Ishikawa (cell line): ENCODE results near the gene GART.

Experiments
- CEBPB ChIP-seq: IDR thresholded peaks from 2 replicates; pipeline ENCODE4 v1.6.1; 2012
- CREB1 ChIP-seq: IDR thresholded peaks from 2 replicates; pipeline ENCODE4 v1.6.1; 2012; ENCODE audit warnings: low read depth
- EGR1 ChIP-seq: IDR thresholded peaks from 2 replicates; pipeline ENCODE4 v1.6.1; 2012
- YY1 ChIP-seq: IDR thresholded peaks from 2 replicates; pipeline ENCODE4 v1.6.1; 2012; ENCODE audit warnings: low read depth
- TF ChIP-seq, protein P1 (sequence below): IDR thresholded peaks from 2 replicates; pipeline ENCODE4 v1.6.1; 2012
- TF ChIP-seq, protein P2 (sequence below): IDR thresholded peaks from 2 replicates; pipeline ENCODE4 v1.6.1; 2012; ENCODE audit warnings: low read depth, mild to moderate bottlenecking

DNA sequence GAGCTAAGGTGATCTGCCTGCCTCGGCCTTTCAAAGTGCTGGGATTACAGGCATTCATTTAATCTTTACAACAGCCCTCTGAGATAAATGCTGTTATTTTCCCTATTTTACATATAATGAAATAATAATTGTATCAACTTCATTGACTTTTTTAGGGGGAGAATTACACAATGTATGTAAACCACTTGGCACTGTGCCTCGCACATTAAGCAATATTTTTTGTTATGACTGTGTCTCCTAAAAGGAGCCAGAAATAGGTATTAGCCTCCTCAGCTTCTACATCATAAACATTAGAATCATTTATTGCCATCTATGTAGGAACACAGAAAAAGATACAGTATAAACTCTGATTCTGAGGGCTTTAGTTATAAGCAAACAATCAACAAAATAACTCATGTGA is 49.3 kb downstream of the GART start:
- TF ChIP-seq, protein P1, sequence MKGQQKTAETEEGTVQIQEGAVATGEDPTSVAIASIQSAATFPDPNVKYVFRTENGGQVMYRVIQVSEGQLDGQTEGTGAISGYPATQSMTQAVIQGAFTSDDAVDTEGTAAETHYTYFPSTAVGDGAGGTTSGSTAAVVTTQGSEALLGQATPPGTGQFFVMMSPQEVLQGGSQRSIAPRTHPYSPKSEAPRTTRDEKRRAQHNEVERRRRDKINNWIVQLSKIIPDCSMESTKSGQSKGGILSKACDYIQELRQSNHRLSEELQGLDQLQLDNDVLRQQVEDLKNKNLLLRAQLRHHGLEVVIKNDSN = no peak
- TF ChIP-seq, protein P2, sequence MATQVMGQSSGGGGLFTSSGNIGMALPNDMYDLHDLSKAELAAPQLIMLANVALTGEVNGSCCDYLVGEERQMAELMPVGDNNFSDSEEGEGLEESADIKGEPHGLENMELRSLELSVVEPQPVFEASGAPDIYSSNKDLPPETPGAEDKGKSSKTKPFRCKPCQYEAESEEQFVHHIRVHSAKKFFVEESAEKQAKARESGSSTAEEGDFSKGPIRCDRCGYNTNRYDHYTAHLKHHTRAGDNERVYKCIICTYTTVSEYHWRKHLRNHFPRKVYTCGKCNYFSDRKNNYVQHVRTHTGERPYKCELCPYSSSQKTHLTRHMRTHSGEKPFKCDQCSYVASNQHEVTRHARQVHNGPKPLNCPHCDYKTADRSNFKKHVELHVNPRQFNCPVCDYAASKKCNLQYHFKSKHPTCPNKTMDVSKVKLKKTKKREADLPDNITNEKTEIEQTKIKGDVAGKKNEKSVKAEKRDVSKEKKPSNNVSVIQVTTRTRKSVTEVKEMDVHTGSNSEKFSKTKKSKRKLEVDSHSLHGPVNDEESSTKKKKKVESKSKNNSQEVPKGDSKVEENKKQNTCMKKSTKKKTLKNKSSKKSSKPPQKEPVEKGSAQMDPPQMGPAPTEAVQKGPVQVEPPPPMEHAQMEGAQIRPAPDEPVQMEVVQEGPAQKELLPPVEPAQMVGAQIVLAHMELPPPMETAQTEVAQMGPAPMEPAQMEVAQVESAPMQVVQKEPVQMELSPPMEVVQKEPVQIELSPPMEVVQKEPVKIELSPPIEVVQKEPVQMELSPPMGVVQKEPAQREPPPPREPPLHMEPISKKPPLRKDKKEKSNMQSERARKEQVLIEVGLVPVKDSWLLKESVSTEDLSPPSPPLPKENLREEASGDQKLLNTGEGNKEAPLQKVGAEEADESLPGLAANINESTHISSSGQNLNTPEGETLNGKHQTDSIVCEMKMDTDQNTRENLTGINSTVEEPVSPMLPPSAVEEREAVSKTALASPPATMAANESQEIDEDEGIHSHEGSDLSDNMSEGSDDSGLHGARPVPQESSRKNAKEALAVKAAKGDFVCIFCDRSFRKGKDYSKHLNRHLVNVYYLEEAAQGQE = no peak
- TF ChIP-seq CEBPB = 0 out of 2 replicates have a peak, but pooled peaks have one; percentile 37
- TF ChIP-seq EGR1 = no peak
- no peak for TF ChIP-seq CREB1
- no peak for TF ChIP-seq YY1
